Dermis microvascular lymphatic vessel endothelial cell (primary cell): ENCODE data around the gene LPGAT1. TPM values are rescaled to one million over a fixed set of nuclear protein-coding genes. Genes with fewer than 3 reads are reported as not detected.
"Not testable (repeated sequence)": the region's sequence is repeated elsewhere in the genome, so short reads cannot be mapped to it uniquely, and the experiment has no call there.

Experiments used
- DNase-seq, 2 donors: peaks; one replicate each; pipeline versions ENCODE4 v3.0.0 to v3.0.0-alpha.2; 2010; ENCODE audit warnings: low read depth in 2 of 2
- total RNA-seq: library from RNA; depleted of rRNA; stranded (reverse); fragments of >200 nt; gene quantifications from 2 replicates; pipeline ENCODE4 v1.2.1, GENCODE V29; 2014

Gene LPGAT1
- total RNA-seq, 1 donor from 2014 or later = 35.6 TPM

DNA sequence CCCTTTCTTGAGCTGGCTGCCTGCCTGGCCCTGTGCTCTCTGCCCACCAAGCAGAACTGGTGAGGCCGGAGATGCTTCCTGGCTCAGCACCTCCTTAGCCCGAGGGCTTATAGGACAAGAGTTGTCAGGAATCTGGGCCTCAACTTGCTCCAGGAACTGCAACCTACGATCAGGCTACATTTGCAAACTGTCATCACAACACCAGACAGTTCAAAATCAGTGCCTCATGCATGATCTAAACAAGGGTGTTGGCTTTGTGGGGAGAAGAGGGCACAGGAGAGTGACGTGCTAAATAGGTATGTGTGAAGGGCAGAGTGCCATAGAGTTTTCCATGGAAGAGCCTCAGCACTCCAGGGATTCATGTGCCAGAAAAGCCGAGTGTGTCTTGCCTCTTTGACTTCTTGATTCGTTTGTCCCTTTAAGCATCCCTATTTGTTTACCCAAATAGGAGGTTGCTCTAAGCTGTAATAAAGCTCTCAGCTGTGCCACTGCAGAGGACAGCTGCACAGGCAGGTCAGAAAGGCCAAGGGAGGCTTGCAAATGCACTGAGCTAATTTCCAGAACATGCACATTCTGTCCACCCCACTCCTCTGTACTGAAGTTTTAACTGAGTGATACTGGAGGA, 125.0 kb downstream of the LPGAT1 start:
- no peak for DNase-seq

DNA sequence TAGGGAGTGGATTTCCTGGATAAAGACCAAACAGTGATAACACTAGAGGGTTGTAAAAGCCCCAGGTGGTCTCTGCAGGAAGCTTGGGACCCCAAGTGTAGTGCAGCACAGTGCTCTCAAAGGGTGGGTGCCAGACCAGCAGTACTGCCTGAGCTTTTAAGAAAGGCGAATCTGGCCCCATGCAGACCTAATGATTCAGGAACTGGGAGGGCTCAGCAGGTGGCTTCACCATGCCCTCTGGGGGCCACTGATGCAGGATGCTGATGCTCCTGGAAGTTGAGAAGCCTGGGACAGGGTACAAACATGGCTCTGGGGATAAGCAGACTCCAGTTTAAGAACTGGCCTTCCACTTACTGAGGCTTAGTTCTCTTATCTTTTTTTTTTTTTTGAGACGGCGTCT, 126.0 kb downstream of the LPGAT1 start:
- DNase-seq = no peak

DNA sequence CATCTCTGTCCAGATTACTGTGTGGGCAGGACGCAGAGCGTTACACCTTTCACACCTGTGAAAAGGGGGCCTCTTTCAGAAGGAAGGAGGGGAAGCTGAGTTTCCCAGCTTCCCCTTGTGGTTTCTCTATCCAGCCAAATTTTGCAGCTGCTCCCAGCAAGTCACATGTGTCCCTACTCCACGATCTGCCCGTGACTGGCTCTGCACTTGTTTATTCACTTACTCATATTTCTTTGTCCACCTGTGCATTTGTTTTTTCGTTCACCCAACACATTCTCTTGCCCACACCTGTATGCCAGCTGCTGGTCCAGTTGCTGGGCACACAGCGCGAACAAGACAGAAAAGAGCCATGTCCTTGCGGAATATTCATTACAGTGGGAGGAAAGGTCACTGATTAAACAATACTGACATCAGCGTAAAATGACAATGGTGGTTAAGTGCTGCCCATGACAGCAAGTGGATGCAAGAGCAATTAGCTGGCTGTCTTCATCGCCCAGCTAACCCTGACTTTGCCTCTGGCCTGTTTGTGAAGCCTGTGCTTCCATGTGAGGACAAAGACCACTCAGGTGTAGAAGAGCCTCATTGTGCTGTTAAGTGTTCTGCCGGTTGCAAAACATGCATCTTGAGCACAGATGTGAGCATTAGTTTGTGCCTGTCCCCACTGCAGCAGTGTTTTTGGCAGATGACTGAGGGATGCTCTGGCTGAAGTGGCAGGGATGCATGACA, 126.6 kb downstream of the LPGAT1 start:
- no peak for DNase-seq

DNA sequence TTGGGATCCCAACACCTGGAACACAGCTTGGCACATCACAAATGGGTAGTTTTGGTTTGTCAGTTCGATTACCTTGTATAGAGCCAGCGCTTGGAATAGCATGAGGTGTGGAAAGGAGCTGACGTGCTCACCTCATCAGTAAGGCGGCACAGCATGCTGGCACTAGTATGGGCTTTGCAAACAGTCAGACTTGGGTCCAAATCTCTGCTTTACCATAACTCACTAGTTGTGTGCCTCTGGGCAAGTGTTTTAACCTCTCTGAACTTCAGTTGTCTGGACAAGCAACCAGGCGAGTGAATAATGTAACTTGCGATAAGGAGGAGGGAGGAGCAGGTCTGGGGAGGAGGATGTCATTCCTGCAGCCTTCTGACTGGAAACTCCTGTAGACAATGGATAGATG, 128.8 kb downstream of the LPGAT1 start:
- DNase-seq = no peak

DNA sequence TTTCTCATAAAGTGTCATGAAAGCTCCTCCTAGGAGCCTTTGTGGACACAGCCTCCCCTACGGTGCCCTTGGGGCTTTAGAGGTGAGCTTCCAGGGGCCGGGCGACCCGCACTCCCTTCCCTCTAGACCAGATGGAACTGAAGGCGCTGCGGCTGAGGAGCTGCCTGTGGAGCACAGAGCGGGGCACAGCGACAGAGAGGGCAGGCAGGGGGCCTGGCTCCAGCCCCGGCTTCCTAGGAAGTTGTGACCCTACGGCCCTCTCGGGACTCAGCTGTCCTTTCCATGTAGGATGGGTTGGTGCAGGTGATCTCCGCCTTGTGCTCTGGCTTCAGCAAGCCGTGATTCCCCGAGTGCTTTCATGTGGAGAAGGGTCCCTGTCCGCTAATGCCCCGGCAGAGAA, 131.5 kb downstream of the LPGAT1 start:
- no peak for DNase-seq

DNA sequence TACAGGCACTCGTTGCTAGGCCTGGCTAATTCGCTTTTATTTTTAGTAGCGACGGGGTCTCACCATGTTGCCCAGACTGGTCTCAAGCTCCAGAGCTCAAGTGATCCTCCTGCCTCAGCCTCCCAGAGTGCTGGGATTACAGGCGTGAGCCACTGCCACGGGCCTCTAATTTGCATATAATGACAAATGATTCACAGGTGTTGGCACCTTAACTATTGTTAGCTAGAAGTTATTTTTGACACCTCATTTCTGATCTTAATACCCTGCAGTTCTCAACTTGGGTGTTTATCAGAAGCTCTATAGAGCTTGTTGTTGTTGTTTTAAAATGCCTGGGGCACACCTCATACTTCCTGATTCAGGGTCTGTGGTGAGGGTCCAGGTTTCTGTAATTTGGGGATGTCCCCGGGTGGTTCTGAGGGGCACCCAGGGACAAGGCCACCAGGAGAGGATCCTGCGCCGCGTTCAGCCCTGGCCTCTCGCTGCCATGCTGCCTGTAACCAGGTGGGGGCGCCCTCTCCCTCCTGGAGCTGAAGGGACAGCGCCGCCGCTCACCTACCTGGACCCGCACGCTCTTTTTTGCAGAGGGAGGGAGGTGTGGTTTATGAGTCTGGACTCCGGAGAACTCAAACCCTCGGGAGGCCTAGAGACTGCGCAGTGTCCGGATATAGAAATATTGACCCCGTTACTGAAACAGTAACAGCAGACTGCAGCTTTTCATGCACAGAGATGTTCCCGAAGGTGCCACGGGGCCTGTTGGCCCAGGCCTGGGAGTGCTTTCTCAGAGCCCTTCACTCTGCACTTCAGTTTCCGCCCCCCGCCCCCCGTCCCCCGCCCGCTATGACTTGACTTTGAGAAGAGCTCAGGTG, 132.2 kb downstream of the LPGAT1 start:
- peak; percentile 17 to 64 for DNase-seq

DNA sequence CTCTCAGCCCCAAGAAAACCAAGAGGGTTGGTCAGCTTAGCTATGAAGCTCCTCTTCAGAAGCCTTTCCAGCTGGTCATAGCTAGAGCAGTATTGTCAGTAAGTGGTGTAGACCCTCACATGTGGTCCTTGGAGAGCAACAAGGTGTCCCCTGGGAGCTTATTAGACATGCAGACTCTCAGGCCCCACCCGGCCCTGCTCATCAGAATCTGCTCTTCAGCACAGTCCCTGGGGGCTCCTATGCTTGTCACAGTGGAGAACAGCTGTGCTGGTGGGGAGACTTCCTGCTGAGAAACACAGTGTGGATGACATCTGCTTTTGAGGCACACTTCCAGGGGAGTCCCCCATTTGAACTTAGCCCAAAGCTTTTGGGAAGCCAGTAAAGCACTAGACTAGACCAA, 133.2 kb downstream of the LPGAT1 start:
- DNase-seq = no peak

DNA sequence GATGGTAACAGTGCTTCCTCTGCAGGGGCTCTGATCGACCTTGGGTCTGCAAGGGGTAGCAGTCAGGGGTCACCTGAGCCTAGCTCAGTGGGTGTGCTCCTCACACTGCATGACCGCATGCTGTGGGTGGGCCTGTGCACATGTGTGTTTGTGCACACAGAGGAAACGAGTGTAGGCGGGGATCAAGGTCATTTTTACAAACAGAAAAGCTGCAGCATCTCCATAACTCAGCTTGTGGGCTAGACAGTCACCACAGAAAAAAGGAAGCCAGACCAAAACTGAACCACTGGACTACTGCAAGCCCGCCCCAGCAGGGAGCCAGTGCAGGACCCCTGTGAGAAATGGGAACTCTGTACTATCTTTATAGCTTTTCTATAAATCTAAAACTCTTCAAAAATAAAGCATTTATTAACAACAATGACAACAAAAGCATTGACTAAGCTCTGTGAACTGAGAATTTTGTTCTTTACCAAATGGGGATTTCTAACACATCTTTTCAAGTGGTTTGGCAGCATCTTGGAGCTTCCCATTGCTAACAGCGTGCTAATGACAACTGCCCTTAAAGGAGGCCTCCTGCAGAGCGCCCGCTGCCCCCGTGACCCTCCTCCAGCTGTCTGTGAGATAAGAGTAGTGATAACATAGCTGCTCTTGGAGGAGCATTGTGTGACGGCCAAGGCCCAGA, 135.3 kb downstream of the LPGAT1 start:
- DNase-seq = no peak

DNA sequence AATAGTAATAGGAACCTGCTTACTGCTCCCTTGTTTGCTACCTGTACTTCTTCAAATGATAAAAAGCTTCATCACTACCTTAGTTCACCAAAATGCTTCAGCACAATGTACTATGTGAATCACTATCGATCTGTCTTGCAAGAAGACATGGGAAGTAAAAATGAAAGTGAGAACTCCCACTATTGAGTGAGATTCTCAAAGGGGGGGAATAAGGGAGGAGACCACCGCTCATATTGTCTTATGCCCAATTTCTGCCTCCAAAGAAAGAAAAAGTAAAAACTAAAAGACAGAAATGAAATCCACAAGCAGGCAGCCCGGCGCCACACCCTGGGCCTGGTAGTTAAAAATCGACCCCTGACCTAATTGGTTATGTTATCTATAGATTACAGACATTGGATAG, 136.7 kb downstream of the LPGAT1 start:
- DNase-seq = not testable (repeated sequence)

Other genes with a start within 250 kb of the LPGAT1 start
- 6.7 and 18.5 TPM in 2 replicates for gene NEK2, start 155.1 kb downstream of the LPGAT1 start, total RNA-seq
- gene INTS7, start 204.8 kb upstream of the LPGAT1 start, total RNA-seq = 13.6 and 18.0 TPM in 2 replicates
- gene DTL, start 205.0 kb upstream of the LPGAT1 start, total RNA-seq = 10.6 and 11.4 TPM in 2 replicates